H9 (cell line): ENCODE results near the gene PPIH. TPM values are rescaled to one million over a fixed set of nuclear protein-coding genes. Genes with fewer than 3 reads are reported as not detected.

ENCODE experiments used
- DNase-seq: peaks from one replicate; pipeline ENCODE4 v3.0.0-alpha.2; 2017
- H2AFZ ChIP-seq: one replicate; pipeline ENCODE4 v1.6.1; 2013; ENCODE audit warnings: mild to moderate bottlenecking, low read length, control low read depth, moderate library complexity
- H2AK5ac ChIP-seq: 2 replicates; pipeline ENCODE4 v1.6.1; 2013; ENCODE audit warnings: low read length, control low read depth, mixed read lengths; ENCODE audit not compliant: insufficient read length
- H2BK120ac ChIP-seq: one replicate; pipeline ENCODE4 v1.6.1; 2013; ENCODE audit warnings: low read depth, mild to moderate bottlenecking, low read length, control low read depth, inconsistent platforms; ENCODE audit not compliant: poor library complexity, severe bottlenecking
- H2BK12ac ChIP-seq: 2 replicates; pipeline ENCODE4 v1.6.1; 2013; ENCODE audit warnings: low read length, control low read depth, mixed read lengths, low read depth; ENCODE audit not compliant: insufficient read length
- H2BK15ac ChIP-seq: 2 replicates; pipeline ENCODE4 v1.6.1; 2013; ENCODE audit warnings: low read depth, low read length, control low read depth
- H2BK20ac ChIP-seq: one replicate; pipeline ENCODE4 v1.6.1; 2013; ENCODE audit warnings: low read depth, mild to moderate bottlenecking, low read length, control low read depth, inconsistent platforms; ENCODE audit not compliant: poor library complexity, severe bottlenecking
- H2BK5ac ChIP-seq: 2 replicates; pipeline ENCODE4 v1.6.1; 2013; ENCODE audit warnings: low read length, control low read depth, mixed read lengths; ENCODE audit not compliant: insufficient read length
- H3K14ac ChIP-seq: 2 replicates; pipeline ENCODE4 v1.6.1; 2013; ENCODE audit warnings: low read length, control low read depth; ENCODE audit not compliant: insufficient read depth
- H3K18ac ChIP-seq: 2 replicates; pipeline ENCODE4 v1.6.1; 2013; ENCODE audit warnings: low read depth, mild to moderate bottlenecking, mixed read lengths, low read length, control low read depth; ENCODE audit not compliant: insufficient read length
- H3K23ac ChIP-seq: 2 replicates; pipeline ENCODE4 v1.6.1; 2013; ENCODE audit warnings: low read length, control low read depth, mixed read lengths, low read depth; ENCODE audit not compliant: insufficient read length
- H3K23me2 ChIP-seq: 2 replicates; pipeline ENCODE4 v1.6.1; 2013; ENCODE audit warnings: low read depth, mild to moderate bottlenecking, mixed read lengths, low read length, control low read depth; ENCODE audit not compliant: insufficient read length, poor library complexity, severe bottlenecking
- H3K27ac ChIP-seq: 2 replicates; pipeline ENCODE4 v1.5.1; 2013; ENCODE audit warnings: low read length, control low read depth, mixed read lengths, low read depth; ENCODE audit not compliant: insufficient read length
- H3K27me3 ChIP-seq: 2 replicates; pipeline ENCODE4 v1.6.1; 2013; ENCODE audit warnings: low read length, control low read depth, inconsistent platforms; ENCODE audit not compliant: insufficient read depth
- H3K4ac ChIP-seq: 2 replicates; pipeline ENCODE4 v1.6.1; 2013; ENCODE audit warnings: low read depth, mild to moderate bottlenecking, control low read depth, inconsistent platforms, low read length, moderate library complexity
- H3K4me1 ChIP-seq: 2 replicates; pipeline ENCODE4 v1.6.1; 2013; ENCODE audit warnings: low read length, control low read depth, inconsistent platforms; ENCODE audit not compliant: insufficient read depth
- H3K4me2 ChIP-seq: 2 replicates; pipeline ENCODE4 v1.6.1; 2013; ENCODE audit warnings: low read length, control low read depth, mixed read lengths; ENCODE audit not compliant: insufficient read length, insufficient read depth
- H3K56ac ChIP-seq: 2 replicates; pipeline ENCODE4 v1.6.1; 2013; ENCODE audit warnings: low read depth, mild to moderate bottlenecking, mixed read lengths, low read length, control low read depth; ENCODE audit not compliant: insufficient read length
- H3K79me1 ChIP-seq: 2 replicates; pipeline ENCODE4 v1.6.1; 2013; ENCODE audit warnings: low read depth, mild to moderate bottlenecking, moderate library complexity, low read length, control low read depth, inconsistent platforms; ENCODE audit not compliant: insufficient read depth, poor library complexity, severe bottlenecking
- H3K79me2 ChIP-seq: 2 replicates; pipeline ENCODE4 v1.6.1; 2013; ENCODE audit warnings: low read length, control low read depth, inconsistent platforms; ENCODE audit not compliant: insufficient read depth
- H3K9ac ChIP-seq: 2 replicates; pipeline ENCODE4 v1.6.1; 2013; ENCODE audit warnings: low read length, control low read depth, mixed read lengths; ENCODE audit not compliant: insufficient read length; ENCODE audit errors: extremely low read depth
- H3K9me3 ChIP-seq: one replicate; pipeline ENCODE4 v1.6.1; 2013; ENCODE audit warnings: low read depth, low read length, inconsistent platforms; ENCODE audit not compliant: control insufficient read depth
- H3T11ph ChIP-seq: one replicate; pipeline ENCODE4 v1.6.1; 2013; ENCODE audit warnings: mild to moderate bottlenecking, low read length, control low read depth, inconsistent platforms
- H4K20me1 ChIP-seq: one replicate; pipeline ENCODE4 v1.6.1; 2013; ENCODE audit not compliant: control insufficient read depth, insufficient read length, insufficient read depth
- H4K5ac ChIP-seq: 2 replicates; pipeline ENCODE4 v1.6.1; 2013; ENCODE audit warnings: low read depth, mild to moderate bottlenecking, mixed read lengths, low read length, control low read depth; ENCODE audit not compliant: insufficient read length
- H4K8ac ChIP-seq: replicated peaks from 2 replicates; pipeline ENCODE4 v1.6.1; 2013; ENCODE audit warnings: low read length, control low read depth, mixed read lengths, low read depth; ENCODE audit not compliant: insufficient read length
- H4K91ac ChIP-seq: 2 replicates; pipeline ENCODE4 v1.6.1; 2013; ENCODE audit warnings: low read depth, mild to moderate bottlenecking, moderate library complexity, mixed read lengths, low read length, control low read depth; ENCODE audit not compliant: insufficient read length
- H3K27ac Mint-ChIP-seq, 3 experiments: 2 replicates in 2 of 3; 3 replicates in 1 of 3; pipeline ENCODE4 v1.8.0; 2020 to 2021; ENCODE audit warnings: mixed read lengths in 3 of 3, mild to moderate bottlenecking in 1 of 3, moderate library complexity in 1 of 3
- H3K27me3 Mint-ChIP-seq: 2 replicates; pipeline ENCODE4 v1.8.0; 2021; ENCODE audit warnings: low read depth, mild to moderate bottlenecking, moderate library complexity, mixed read lengths
- H3K36me3 Mint-ChIP-seq, 3 experiments: 2 replicates in 2 of 3; 3 replicates in 1 of 3; pipeline ENCODE4 v1.8.0; 2020 to 2021; ENCODE audit warnings: low read depth in 3 of 3, mixed read lengths in 3 of 3; ENCODE audit not compliant: insufficient read depth in 1 of 3
- H3K4me1 Mint-ChIP-seq, 2 experiments: 2 replicates each; pipeline ENCODE4 v1.8.0; 2020; ENCODE audit warnings: mixed read lengths in 2 of 2
- H3K4me3 Mint-ChIP-seq, 2 experiments: 2 replicates in 1 of 2; 3 replicates in 1 of 2; pipeline ENCODE4 v1.8.0; 2020 to 2021; ENCODE audit warnings: mild to moderate bottlenecking in 2 of 2, mixed read lengths in 2 of 2, moderate library complexity in 1 of 2
- H3K9me3 Mint-ChIP-seq, 2 experiments: 2 replicates in 1 of 2; 3 replicates in 1 of 2; pipeline ENCODE4 v1.8.0; 2020; ENCODE audit warnings: mild to moderate bottlenecking in 2 of 2, mixed read lengths in 2 of 2, moderate library complexity in 1 of 2
- WGBS: extraction: QIAGEN DNeasy Blood & Tissue Kit; methylation state at CpG from one replicate; pipeline ENCODE4 v1.1.7; 2013; ENCODE audit warnings: missing lambda C conversion rate, low lambda C conversion rate, mixed read lengths; ENCODE audit not compliant: insufficient read length; ENCODE audit errors: extremely low coverage; 5-methylcytosine and 5-hydroxymethylcytosine counted together
- total RNA-seq: library from RNA; stranded (reverse); gene quantifications from 2 replicates; pipeline ENCODE4 v1.2.1, GENCODE V29; 2021
- TF ChIP-seq, protein P1 (sequence below): fragments of 200-600 bp; sonication (generic); conservative IDR thresholded peaks from 3 replicates; pipeline ENCODE4 v1.8.0; 2021; ENCODE audit warnings: antibody characterized with exemption, mild to moderate bottlenecking

Gene PPIH
- total RNA-seq, 1 experiment from 2014 or later: 89.3 TPM

DNA sequence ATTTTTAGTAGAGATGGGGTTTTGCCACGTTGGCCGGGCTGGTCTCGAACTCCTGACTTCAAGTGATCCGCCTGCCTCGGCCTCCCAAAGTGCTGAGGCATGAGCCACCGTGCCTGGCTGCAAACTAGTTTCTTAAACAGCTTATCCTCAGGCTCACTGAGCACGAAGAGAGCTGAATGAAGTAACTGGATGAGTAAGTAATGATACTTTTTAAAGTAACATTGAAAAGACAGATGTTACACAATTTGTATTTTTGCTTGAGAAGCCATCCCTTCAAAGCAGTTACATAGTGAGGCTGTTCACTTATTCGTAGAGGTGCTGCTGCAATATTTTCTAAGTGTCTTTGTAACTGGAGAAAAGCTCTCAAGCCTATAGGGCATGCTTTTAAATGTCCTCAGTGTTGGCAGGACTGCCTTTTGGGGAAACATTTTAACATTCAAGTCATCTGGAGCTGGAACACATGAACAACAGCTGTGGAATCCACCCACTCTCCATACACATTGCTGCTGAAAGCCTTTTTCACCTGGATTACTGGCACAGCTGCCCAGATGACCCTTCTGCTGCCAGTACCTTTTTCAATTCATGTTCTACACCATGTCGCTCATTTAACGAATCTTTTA, 21.3 kb downstream of the PPIH start:
- no peak overlapping the region for H3K23ac ChIP-seq
- H2BK12ac ChIP-seq: no peak overlapping the region
- no peaks in the 10 kb centered on the region for H3K9me3 ChIP-seq
- no peaks in the 10 kb centered on the region for H3K4me1 ChIP-seq
- Mint-ChIP-seq H3K4me3 (no peak overlapping the region), H3K36me3 (peaks cover 21 to 35% (median 25%) of the 10 kb centered on the region in 3 experiments), H3K27me3 (no peaks in the 10 kb centered on the region), H3K27ac (no peak overlapping the region; a peak in 1 of 7 replicates), H3K9me3 (no peaks in the 10 kb centered on the region), H3K4me1 (peaks cover 23 to 26% of the 10 kb centered on the region in 2 experiments)
- no peak overlapping the region for H2BK20ac ChIP-seq
- H3K4ac ChIP-seq: no peak overlapping the region
- peaks cover 17% of the 10 kb centered on the region for H3K79me2 ChIP-seq
- H2BK5ac ChIP-seq: no peak overlapping the region
- no peak overlapping the region for H2AK5ac ChIP-seq
- H3K14ac ChIP-seq: no peak overlapping the region
- peaks cover 15% of the 10 kb centered on the region for H3K23me2 ChIP-seq
- H3K79me1 ChIP-seq: no peaks in the 10 kb centered on the region
- H3K18ac ChIP-seq: no peak overlapping the region
- H2BK15ac ChIP-seq: no peak overlapping the region
- no peak overlapping the region for H3K56ac ChIP-seq
- H4K8ac ChIP-seq: no peak overlapping the region
- no peak overlapping the region for H3T11ph ChIP-seq
- H2AFZ ChIP-seq: no peak overlapping the region
- TF ChIP-seq, protein P1, sequence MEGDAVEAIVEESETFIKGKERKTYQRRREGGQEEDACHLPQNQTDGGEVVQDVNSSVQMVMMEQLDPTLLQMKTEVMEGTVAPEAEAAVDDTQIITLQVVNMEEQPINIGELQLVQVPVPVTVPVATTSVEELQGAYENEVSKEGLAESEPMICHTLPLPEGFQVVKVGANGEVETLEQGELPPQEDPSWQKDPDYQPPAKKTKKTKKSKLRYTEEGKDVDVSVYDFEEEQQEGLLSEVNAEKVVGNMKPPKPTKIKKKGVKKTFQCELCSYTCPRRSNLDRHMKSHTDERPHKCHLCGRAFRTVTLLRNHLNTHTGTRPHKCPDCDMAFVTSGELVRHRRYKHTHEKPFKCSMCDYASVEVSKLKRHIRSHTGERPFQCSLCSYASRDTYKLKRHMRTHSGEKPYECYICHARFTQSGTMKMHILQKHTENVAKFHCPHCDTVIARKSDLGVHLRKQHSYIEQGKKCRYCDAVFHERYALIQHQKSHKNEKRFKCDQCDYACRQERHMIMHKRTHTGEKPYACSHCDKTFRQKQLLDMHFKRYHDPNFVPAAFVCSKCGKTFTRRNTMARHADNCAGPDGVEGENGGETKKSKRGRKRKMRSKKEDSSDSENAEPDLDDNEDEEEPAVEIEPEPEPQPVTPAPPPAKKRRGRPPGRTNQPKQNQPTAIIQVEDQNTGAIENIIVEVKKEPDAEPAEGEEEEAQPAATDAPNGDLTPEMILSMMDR: no peak
- H3K27ac ChIP-seq: no peak overlapping the region
- DNase-seq: no peak
- H4K20me1 ChIP-seq: no peaks in the 10 kb centered on the region
- no peaks in the 10 kb centered on the region for H3K27me3 ChIP-seq
- no peak overlapping the region for H3K9ac ChIP-seq
- no peak overlapping the region for H3K4me2 ChIP-seq
- H2BK120ac ChIP-seq: no peak overlapping the region
- no peak overlapping the region for H4K91ac ChIP-seq
- no CpG with 5 or more reads among the region's 10 CpGs for WGBS
- no peak overlapping the region for H4K5ac ChIP-seq
